GM23338 (cell line): Measurements from ENCODE around the gene NR4A2. TPM values are rescaled to one million over a fixed set of nuclear protein-coding genes. Genes with fewer than 3 reads are reported as not detected.
"Not testable (repeated sequence)": the region's sequence is repeated elsewhere in the genome, so short reads cannot be mapped to it uniquely, and the experiment has no call there.

Experiments used
- ATAC-seq: fragments of 200-7000 bp; cut with Tn5 transposase; 3 replicates; pipeline ENCODE4 v1.9.1; 2020
- DNase-seq: peaks from one replicate; pipeline ENCODE4 v3.0.0-alpha.2; 2015; ENCODE audit warnings: low spot score
- H2AFZ ChIP-seq: fragments of 200-600 bp; sonication (generic); 2 replicates; pipeline ENCODE4 v1.8.0; 2016; ENCODE audit warnings: antibody characterized with exemption, mild to moderate bottlenecking, moderate library complexity
- H3F3A ChIP-seq: fragments of 200-600 bp; sonication (generic); replicated peaks from 2 replicates; pipeline ENCODE4 v1.8.0; 2017; ENCODE audit warnings: antibody characterized with exemption, mixed run types, low read depth
- H3K27ac ChIP-seq: fragments of 200-600 bp; sonication (generic); 2 replicates; pipeline ENCODE4 v1.6.1; 2016; ENCODE audit warnings: low read depth
- H3K27me3 ChIP-seq: fragments of 200-600 bp; sonication (generic); 2 replicates; pipeline ENCODE4 v1.8.0; 2016; ENCODE audit warnings: mild to moderate bottlenecking, mixed run types, moderate library complexity; ENCODE audit not compliant: insufficient read depth
- H3K36me3 ChIP-seq: fragments of 200-600 bp; sonication (generic); 2 replicates; pipeline ENCODE4 v1.8.0; 2016; ENCODE audit warnings: mild to moderate bottlenecking; ENCODE audit not compliant: insufficient read depth
- H3K4me1 ChIP-seq: fragments of 200-600 bp; sonication (generic); 2 replicates; pipeline ENCODE4 v1.8.0; 2016; ENCODE audit warnings: mild to moderate bottlenecking, moderate library complexity; ENCODE audit not compliant: insufficient read depth
- H3K4me2 ChIP-seq: fragments of 200-600 bp; sonication (generic); 2 replicates; pipeline ENCODE4 v1.7.1; 2017; ENCODE audit warnings: mixed run types
- H3K4me3 ChIP-seq: fragments of 200-600 bp; sonication (generic); 2 replicates; pipeline ENCODE4 v1.6.1; 2016; ENCODE audit warnings: mixed run types
- H3K79me2 ChIP-seq: fragments of 200-600 bp; sonication (generic); replicated peaks from 2 replicates; pipeline ENCODE4 v1.8.0; 2017; ENCODE audit warnings: mild to moderate bottlenecking; ENCODE audit not compliant: insufficient read depth
- H3K9me2 ChIP-seq: fragments of 200-600 bp; sonication (generic); 2 replicates; pipeline ENCODE4 v1.8.0; 2017; ENCODE audit not compliant: insufficient read depth
- H4K20me1 ChIP-seq: fragments of 200-600 bp; sonication (generic); replicated peaks from 2 replicates; pipeline ENCODE4 v1.8.0; 2017; ENCODE audit warnings: mild to moderate bottlenecking; ENCODE audit not compliant: insufficient read depth
- H3K27ac Mint-ChIP-seq: 2 replicates; pipeline ENCODE4 v1.8.0; 2020; ENCODE audit warnings: inconsistent platforms, mild to moderate bottlenecking, moderate library complexity, mixed read lengths
- H3K27me3 Mint-ChIP-seq: 3 replicates; pipeline ENCODE4 v1.8.0; 2022; ENCODE audit warnings: low read depth, mild to moderate bottlenecking, moderate library complexity, mixed read lengths, inconsistent platforms; ENCODE audit not compliant: insufficient read depth, poor library complexity
- H3K36me3 Mint-ChIP-seq: 3 replicates; pipeline ENCODE4 v1.8.0; 2021; ENCODE audit warnings: low read depth, mild to moderate bottlenecking, inconsistent platforms, moderate library complexity, mixed read lengths
- H3K4me1 Mint-ChIP-seq: 3 replicates; pipeline ENCODE4 v1.8.0; 2020; ENCODE audit warnings: mild to moderate bottlenecking, inconsistent platforms, mixed read lengths
- H3K4me3 Mint-ChIP-seq: 3 replicates; pipeline ENCODE4 v1.8.0; 2021; ENCODE audit warnings: moderate library complexity, mild to moderate bottlenecking, inconsistent platforms, mixed read lengths
- H3K9me3 Mint-ChIP-seq: 3 replicates; pipeline ENCODE4 v1.8.0; 2020; ENCODE audit warnings: moderate library complexity, mild to moderate bottlenecking, inconsistent platforms, mixed read lengths
- CREB1 ChIP-seq: fragments of 250-450 bp; sonication (Bioruptor Pico); IDR thresholded peaks from 2 replicates; pipeline ENCODE4 v1.5.0; 2020; ENCODE audit warnings: low read depth, mild to moderate bottlenecking, moderate library complexity
- EZH2 ChIP-seq: fragments of 200-600 bp; sonication (generic); IDR thresholded peaks from one replicate; pipeline ENCODE4 v1.8.0; 2017; ENCODE audit warnings: antibody characterized with exemption, mild to moderate bottlenecking, low read depth; ENCODE audit not compliant: unreplicated experiment
- JUNB ChIP-seq: IDR thresholded peaks from one replicate; pipeline ENCODE4 v1.6.1; 2016; ENCODE audit warnings: antibody characterized with exemption; ENCODE audit not compliant: unreplicated experiment
- STAT1 ChIP-seq: IDR thresholded peaks from one replicate; pipeline ENCODE4 v1.6.1; 2016; ENCODE audit warnings: antibody characterized with exemption; ENCODE audit not compliant: unreplicated experiment
- polyA plus RNA-seq: library from polyadenylated mRNA; unstranded; fragments of >200 nt; fragmentation: Nextera tagmentation; extraction: Ambion mirVana; gene quantifications from 2 replicates; pipeline ENCODE4 v1.2.1, GENCODE V29; 2016
- total RNA-seq: library from RNA; depleted of rRNA; stranded (reverse); fragments of >200 nt; shearing (Covaris generic); gene quantifications from 2 replicates; pipeline ENCODE4 v1.2.3, GENCODE V29; 2014; rRNA removed

Gene NR4A2
- total and polyA plus RNA-seq, 2 experiments from 2014 or later = 0.49 to 0.71 TPM

GRCh38 chr2:156293382-156293781, 39.1 kb downstream of the NR4A2 start:
- H3K9me2 ChIP-seq, H3K27ac ChIP-seq, H3K79me2 ChIP-seq, H3K4me3 ChIP-seq, H3K4me1 Mint-ChIP-seq, H3K4me2 ChIP-seq, H3K27ac Mint-ChIP-seq, H4K20me1 ChIP-seq, H3K4me3 Mint-ChIP-seq, H3F3A ChIP-seq, ATAC-seq, H2AFZ ChIP-seq, H3K27me3 Mint-ChIP-seq, H3K27me3 ChIP-seq, DNase-seq, H3K4me1 ChIP-seq, H3K36me3 ChIP-seq: not testable (repeated sequence)
- H3K9me3 Mint-ChIP-seq = peaks cover 14% of the 10 kb centered on the region
- peaks cover 14% of the 10 kb centered on the region for H3K36me3 Mint-ChIP-seq

GRCh38 chr2:156279446-156280150, 52.9 kb downstream of the NR4A2 start:
- H2AFZ ChIP-seq = no peak overlapping the region
- Mint-ChIP-seq H3K4me3 (no peak overlapping the region), H3K27me3 (peaks cover 3% of the 10 kb centered on the region), H3K9me3 (no peaks in the 10 kb centered on the region), H3K27ac (no peak overlapping the region), H3K4me1 (no peaks in the 10 kb centered on the region), H3K36me3 (no peaks in the 10 kb centered on the region)
- H3K79me2 ChIP-seq = no peaks in the 10 kb centered on the region
- H3F3A ChIP-seq = no peaks in the 10 kb centered on the region
- no peak overlapping the region for H3K27ac ChIP-seq
- no peaks in the 10 kb centered on the region for H4K20me1 ChIP-seq
- no peaks in the 10 kb centered on the region for H3K9me2 ChIP-seq
- ATAC-seq (no peak), DNase-seq (no peak)
- TF ChIP-seq EZH2 = no peak
- TF ChIP-seq JUNB = no peak
- no peak for TF ChIP-seq CREB1 (CRISPR knock-in tag)
- no peak for TF ChIP-seq STAT1
- no peak overlapping the region for H3K4me2 ChIP-seq
- H3K36me3 ChIP-seq = no peaks in the 10 kb centered on the region
- H3K27me3 ChIP-seq = no peaks in the 10 kb centered on the region
- H3K4me3 ChIP-seq = no peak overlapping the region
- no peaks in the 10 kb centered on the region for H3K4me1 ChIP-seq

Other genes with a start within 250 kb of the NR4A2 start
- 67.4 and 83.2 TPM in 2 replicates for gene GPD2, start 103.7 kb upstream of the NR4A2 start, total RNA-seq
- 7.6 and 9.4 TPM in 2 replicates for gene GPD2, start 103.7 kb upstream of the NR4A2 start, polyA plus RNA-seq